ENCODE measurements around the gene MUC4. TPM values are rescaled to one million over a fixed set of nuclear protein-coding genes. Genes with fewer than 3 reads are reported as not detected.
"Not testable (repeated sequence)": the region's sequence is repeated elsewhere in the genome, so short reads cannot be mapped to it uniquely, and the experiment has no call there.

MUC4 gene
- total RNA-seq, 1 experiment from 2014 or later = 3.6 TPM

DNA sequence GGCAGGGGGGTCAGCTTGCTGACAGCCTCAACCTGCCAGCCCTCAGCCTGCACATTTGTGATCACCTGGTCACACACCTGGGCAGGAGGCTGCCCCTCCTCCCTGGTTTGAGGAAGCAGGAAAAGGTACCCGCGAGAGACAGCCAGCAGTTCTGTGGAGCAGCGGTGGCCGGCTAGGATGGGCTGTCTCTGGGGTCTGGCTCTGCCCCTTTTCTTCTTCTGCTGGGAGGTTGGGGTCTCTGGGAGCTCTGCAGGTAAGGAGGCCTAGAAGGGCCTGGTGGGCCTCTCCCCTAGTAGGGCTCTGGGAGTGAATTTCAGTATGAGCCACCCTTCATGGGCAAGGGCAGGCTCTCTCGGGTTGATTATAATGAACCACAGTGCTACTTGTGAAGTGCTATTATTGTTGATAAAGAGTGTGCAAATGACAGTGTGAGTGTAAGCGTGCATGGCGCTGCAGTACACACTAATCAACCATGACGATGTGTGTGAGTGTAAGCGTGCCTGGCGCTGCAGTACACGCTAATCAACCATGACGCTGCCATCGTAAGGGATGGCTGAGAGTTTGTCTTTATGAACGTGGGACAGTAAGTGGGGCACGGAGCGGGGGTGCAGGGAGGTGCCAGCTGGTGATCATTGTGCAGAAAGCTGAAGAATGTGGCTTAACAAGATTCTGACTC is 90.8 kb downstream of the MUC4 start, which contains the start of gene MUC20:
MUC20 (plus strand) TSS at position 148 of the 676 bp plus-strand sequence; CDS start at position 178, 30 bp downstream.
- Mint-ChIP-seq H3K36me3 (ENCODE audit: insufficient read depth, unreplicated experiment) (peaks cover 39% of the 10 kb centered on the region), H3K4me3 (ENCODE audit: low read depth, unreplicated experiment) (peak within 1 kb of the TSS; percentile 86), H3K4me1 (ENCODE audit: low read depth, unreplicated experiment) (peaks cover 54% of the 10 kb centered on the region), H3K27ac (ENCODE audit: unreplicated experiment) (peak within 1 kb of the TSS; percentile 98)
- CTCF ChIA-PET = interaction anchor here (0.7 to 1.1 kb wide), 2 partner anchors 10 to 85 kb away, joined by 3 to 4 read pairs; no protein-coding TSS in a partner anchor
- DNase-seq = peak; percentile 77
- H3K9me3 Mint-ChIP-seq (ENCODE audit: low read depth, unreplicated experiment); H3K27me3 Mint-ChIP-seq (ENCODE audit: unreplicated experiment); intact Hi-C loops (cut with micrococcal nuclease; ENCODE audit: unreplicated experiment): not testable (repeated sequence)
- TSS peak; percentile 83 for BruUV-seq (replicated peaks)

DNA sequence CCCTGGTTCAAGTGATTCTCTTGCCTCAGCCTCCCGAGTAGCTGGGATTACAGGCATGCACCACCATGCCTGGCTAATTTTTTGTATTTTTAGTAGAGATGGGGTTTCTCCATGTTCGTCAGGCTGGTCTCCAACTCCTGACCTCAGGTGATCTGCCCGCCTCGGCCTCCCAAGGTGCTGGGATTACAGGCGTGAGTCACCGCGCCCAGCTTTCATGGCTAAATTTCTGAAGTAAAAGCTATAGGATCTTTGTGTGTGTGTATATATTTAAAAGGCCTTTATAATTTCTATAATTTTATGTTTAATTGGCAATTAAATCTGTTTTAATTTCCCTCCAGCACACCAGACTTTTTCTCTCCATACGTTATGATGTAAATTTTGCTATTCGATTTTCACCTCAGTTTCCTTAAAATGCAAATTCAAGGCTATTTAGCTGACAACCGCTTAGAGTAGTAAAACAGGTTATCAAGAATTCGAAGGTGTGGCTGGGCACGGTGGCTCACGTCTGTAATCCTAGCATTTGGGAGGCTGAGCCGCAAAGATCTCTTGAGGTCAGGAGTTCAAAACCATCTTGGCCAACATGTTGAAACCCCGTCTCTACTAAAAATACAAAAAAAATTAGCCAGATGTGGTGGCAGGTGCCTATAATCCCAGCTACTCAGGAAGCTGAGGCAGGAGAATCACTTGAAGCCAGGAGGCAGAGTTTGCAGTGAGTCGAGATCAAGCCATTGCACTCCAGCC is 92.0 kb downstream of the MUC4 start:
- peak; percentile 64 for DNase-seq
- intact Hi-C loops (cut with micrococcal nuclease; ENCODE audit: unreplicated experiment) = loop anchor here (10.0 kb wide), 1 partner anchor 135 kb away; no protein-coding TSS in a partner anchor
- H3K9me3 Mint-ChIP-seq (ENCODE audit: low read depth, unreplicated experiment); H3K27me3 Mint-ChIP-seq (ENCODE audit: unreplicated experiment); BruUV-seq (replicated peaks): not testable (repeated sequence)
- CTCF ChIA-PET = interaction anchor here (0.6 to 1.1 kb wide), 4 partner anchors 8 to 87 kb away, joined by 3 to 4 read pairs (median 3); no protein-coding TSS in a partner anchor
- Mint-ChIP-seq H3K27ac (ENCODE audit: unreplicated experiment) (peak overlapping the region; percentile 98), H3K36me3 (ENCODE audit: insufficient read depth, unreplicated experiment) (peaks cover 51% of the 10 kb centered on the region), H3K4me1 (ENCODE audit: low read depth, unreplicated experiment) (peaks cover 66% of the 10 kb centered on the region), H3K4me3 (ENCODE audit: low read depth, unreplicated experiment) (peak overlapping the region; percentile 86)

DNA sequence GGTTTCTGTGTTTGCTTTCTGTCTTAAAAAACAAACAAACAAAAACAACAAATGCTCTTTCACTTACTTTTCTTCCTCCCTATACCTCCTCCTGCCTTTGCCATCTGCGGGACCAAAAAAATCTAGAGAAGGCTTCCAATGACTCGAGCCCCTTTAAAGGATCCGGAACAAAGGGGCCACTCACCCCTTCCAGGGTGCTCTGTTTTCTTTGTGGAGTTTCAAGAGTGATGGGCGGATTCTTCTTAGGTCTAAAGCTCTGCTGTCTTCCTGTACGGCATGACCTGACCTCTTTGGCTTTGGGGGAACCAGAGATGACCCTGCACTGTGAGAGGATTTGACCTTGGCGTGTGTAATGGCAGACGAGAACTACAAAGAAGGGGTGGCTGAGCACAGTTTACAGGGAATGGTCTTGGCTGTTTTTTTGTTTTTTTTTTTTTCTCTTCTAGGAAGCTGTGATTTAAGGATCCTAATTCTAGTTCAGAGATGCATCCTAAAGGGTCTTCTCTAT is 93.2 kb downstream of the MUC4 start:
- no peaks in the 10 kb centered on the region for H3K27me3 Mint-ChIP-seq (ENCODE audit: unreplicated experiment)
- peaks cover 53% of the 10 kb centered on the region for H3K36me3 Mint-ChIP-seq (ENCODE audit: insufficient read depth, unreplicated experiment)
- intact Hi-C loops (cut with micrococcal nuclease; ENCODE audit: unreplicated experiment) = loop anchor here (10.0 kb wide), 1 partner anchor 136 kb away; no protein-coding TSS in a partner anchor
- CTCF ChIA-PET = interaction anchor here (0.6 to 1.1 kb wide), 2 partner anchors 14 to 1455 kb away, joined by 4 read pairs; no protein-coding TSS in a partner anchor
- TF ChIP-seq, protein P1, sequence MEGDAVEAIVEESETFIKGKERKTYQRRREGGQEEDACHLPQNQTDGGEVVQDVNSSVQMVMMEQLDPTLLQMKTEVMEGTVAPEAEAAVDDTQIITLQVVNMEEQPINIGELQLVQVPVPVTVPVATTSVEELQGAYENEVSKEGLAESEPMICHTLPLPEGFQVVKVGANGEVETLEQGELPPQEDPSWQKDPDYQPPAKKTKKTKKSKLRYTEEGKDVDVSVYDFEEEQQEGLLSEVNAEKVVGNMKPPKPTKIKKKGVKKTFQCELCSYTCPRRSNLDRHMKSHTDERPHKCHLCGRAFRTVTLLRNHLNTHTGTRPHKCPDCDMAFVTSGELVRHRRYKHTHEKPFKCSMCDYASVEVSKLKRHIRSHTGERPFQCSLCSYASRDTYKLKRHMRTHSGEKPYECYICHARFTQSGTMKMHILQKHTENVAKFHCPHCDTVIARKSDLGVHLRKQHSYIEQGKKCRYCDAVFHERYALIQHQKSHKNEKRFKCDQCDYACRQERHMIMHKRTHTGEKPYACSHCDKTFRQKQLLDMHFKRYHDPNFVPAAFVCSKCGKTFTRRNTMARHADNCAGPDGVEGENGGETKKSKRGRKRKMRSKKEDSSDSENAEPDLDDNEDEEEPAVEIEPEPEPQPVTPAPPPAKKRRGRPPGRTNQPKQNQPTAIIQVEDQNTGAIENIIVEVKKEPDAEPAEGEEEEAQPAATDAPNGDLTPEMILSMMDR (IDR thresholded peaks at IDR 0.05; ENCODE audit: unreplicated experiment) = no peak
- H3K4me1 Mint-ChIP-seq (ENCODE audit: low read depth, unreplicated experiment) = peaks cover 73% of the 10 kb centered on the region
- no TSS peak for BruUV-seq (replicated peaks)
- DNase-seq = no peak
- no peaks in the 10 kb centered on the region for H3K9me3 Mint-ChIP-seq (ENCODE audit: low read depth, unreplicated experiment)
- H3K27ac Mint-ChIP-seq (ENCODE audit: unreplicated experiment) = peak overlapping the region; percentile 93
- H3K4me3 Mint-ChIP-seq (ENCODE audit: low read depth, unreplicated experiment) = no peak overlapping the region

DNA sequence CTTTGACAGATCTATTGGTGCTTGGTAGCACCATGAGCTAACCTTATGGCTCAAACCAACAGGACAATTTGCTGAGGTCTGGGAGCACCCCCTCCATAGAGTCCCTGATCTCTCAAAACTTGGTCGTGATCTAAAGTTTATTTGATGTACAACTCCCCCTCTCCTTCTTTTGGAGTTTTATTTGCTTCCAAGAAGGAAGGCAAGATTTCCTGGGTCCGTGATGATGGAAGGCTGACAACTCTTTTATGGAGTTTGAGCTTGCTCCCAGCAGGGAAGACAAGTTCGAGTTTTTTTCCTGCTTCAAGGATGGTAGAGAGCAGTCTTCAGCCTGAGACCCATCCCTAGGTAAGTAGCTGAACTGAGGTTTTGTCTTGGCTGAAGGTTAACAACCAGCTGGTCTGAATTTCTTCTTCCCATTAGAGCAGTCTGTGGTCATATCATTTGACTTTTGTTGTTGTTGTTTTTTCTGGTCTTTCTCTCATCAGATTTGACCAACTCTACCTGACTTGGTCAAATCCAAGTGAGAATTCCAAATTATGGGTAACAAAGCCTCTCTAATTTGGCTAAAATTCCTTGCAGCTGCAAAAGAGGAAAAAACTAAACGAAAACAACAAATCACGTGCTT is 93.8 kb downstream of the MUC4 start:
- Mint-ChIP-seq H3K4me1 (ENCODE audit: low read depth, unreplicated experiment) (peaks cover 73% of the 10 kb centered on the region), H3K27me3 (ENCODE audit: unreplicated experiment) (no peaks in the 10 kb centered on the region), H3K9me3 (ENCODE audit: low read depth, unreplicated experiment) (no peaks in the 10 kb centered on the region), H3K4me3 (ENCODE audit: low read depth, unreplicated experiment) (peak overlapping the region; percentile 10), H3K27ac (ENCODE audit: unreplicated experiment) (peak overlapping the region; percentile 93), H3K36me3 (ENCODE audit: insufficient read depth, unreplicated experiment) (peaks cover 53% of the 10 kb centered on the region)
- TF ChIP-seq, protein P1 (IDR thresholded peaks at IDR 0.05; ENCODE audit: unreplicated experiment) = no peak
- BruUV-seq (replicated peaks) = no TSS peak
- CTCF ChIA-PET = interaction anchor here (0.5 to 1.1 kb wide), 3 partner anchors 14 to 302 kb away, joined by 3 to 4 read pairs (median 3); no protein-coding TSS in a partner anchor
- DNase-seq = no peak
- intact Hi-C loops (cut with micrococcal nuclease; ENCODE audit: unreplicated experiment) = loop anchor here (10.0 kb wide), 1 partner anchor 137 kb away; no protein-coding TSS in a partner anchor

Data from Calu3 (cell line).